HG03060 (cell line): ENCODE data around the gene TEAD4.

ENCODE experiments used
- ATAC-seq: cut with Tn5 transposase; IDR thresholded peaks from one replicate; pipeline ENCODE4 v1.9.1; 2021; ENCODE audit warnings: low read depth, moderate number of reproducible peaks; ENCODE audit not compliant: unreplicated experiment

The TEAD4 gene

DNA sequence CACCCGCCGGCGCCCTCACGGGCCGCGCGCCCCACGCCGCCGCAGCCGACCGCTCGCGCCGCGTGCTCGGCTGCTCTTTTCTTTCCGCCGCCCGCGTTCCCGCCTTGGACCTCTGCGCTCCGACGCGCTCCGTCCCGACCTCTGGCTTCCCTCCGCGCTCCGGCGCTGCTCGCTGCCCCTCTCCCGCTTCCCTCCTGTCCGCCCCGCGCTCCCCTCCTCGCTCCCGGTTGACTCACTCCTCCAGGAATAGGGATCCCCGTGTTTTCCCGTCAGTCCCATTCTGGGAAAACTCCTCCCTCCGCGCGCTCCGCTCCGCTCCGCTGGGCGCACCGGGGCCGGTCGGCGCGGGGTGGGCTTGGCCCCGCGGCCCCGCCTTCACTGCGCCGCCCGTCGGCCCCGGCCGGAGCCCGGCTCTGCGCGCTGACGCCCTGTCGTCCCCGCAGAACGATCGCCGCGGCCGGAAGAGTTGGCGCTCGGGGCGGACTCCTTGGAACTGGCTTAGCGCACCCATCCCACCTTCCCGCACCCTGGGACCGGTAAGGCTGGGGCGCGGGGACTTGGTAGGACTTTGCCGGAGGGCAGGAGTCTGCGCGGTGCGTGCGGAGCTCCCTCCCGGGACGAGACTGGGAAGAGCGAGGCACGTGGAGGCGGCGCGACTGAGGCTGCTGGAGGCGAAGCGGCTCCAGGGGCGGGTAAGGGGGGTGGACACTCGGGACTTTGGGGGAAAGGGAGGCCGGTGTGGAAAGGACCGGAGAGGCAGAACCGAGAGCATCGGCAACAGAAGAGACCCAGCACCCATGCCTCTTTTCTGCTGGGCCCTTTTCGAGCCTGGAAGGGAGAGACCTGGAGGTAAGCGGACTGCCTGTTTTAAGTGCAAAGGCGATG, 550 bp downstream of the TEAD4 start:
- ATAC-seq, result no peak

DNA sequence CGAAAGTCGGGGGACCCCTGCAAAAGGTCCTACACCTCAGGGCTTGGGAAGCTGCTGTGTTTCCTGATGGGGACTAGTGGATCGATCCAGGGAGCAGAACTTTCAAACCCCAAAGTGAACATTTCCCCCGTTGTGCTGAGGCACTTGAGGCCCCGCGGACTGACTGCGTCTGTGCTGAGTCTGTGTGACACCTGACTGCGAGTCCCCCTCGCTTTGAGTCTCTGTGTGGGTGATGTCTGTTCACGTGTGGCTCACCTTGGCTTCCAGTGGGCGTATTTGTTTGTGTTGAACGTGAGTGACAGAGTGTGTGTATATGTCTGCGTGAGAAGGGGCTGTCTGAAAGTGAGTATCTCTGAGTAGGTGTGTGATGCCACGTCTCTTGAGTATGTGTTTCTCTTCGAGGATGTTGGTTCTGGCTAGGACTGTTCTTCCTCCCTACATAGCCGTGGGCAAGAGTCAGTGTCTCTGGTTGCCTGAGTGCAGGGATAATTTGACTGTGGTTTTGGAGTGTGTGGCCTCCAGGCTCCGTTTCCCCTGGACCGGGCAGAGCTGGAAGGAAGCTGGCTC, 1.3 kb downstream of the TEAD4 start:
- no peak for ATAC-seq

DNA sequence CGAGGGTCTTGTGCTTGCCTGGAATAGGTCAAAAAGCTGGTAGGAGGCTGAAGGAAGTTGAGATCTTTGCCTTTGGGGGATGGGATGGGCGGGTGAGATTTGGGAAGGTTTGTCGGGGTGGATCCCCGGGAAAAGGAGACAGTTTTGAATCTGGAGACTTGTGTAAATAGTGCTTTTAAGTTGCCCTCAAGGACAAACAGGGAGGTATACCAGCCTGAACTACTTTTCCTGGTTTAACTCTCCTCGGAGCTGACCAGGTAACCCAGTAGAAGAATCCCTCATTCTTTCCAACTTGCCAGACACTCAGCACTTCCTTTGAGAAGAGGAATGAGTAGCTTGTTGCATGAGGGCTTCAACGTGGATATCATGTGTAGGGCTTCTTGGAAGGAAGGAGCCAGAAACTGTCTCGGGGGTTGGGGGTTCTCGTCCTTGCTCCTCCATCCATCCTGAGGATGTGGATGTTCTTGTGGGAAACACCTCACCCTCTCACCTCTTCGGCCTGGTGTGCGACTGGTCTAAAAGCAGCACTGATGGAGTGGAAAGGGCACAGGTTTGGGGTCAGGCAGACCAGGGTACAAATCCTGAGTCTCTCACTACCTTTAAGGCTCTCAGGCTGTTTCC, 1.9 kb downstream of the TEAD4 start:
- no peak for ATAC-seq

DNA sequence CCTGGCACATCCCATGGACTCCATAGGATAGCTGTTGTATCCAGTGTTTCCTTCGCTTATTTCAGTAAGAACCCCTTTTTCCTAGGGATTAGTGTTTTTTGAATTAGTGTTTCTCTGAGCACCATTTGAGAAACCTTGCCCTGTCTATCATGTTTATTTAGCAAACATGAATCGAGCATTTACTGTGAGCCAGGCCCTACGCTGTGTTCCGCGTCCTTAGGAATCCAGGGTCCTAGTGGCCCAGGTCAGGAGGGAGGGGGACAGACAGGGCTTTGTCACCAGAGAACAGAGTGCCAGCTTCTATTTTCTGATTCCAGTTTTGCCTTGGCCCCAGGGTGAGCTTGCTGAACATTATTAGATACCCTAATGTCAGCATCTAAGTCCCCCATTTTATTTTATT, 2.5 kb downstream of the TEAD4 start:
- no peak for ATAC-seq

DNA sequence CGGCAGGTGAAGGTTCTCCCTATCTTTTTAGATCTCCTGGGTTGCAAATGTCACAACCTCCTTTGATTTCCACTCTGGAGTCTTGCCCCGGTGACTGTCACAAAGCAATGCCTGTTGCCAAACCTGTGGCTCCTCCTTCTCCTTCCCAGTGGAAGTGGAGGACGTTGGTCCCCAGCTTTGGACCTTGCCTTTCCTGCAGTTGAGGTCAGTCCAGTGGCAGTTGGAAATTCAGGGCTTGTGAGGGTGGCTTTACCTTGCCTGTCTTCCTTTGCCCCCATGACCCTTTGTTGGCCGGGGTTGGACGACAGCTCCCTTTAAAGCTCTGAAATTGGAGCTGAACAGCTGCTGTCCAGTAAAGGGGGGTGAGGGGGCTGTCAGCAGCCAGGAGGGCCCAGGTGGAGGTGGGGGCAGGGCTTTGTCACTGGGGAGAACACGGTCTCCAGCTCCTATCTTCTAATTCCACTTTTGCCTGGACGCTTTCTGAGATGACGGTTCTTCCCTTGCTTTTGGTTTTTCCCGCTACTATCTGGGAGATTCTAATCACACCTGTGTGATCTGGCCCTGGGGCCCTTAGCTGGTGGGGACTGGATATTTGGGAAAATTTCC, 4.1 kb downstream of the TEAD4 start:
- no peak for ATAC-seq

DNA sequence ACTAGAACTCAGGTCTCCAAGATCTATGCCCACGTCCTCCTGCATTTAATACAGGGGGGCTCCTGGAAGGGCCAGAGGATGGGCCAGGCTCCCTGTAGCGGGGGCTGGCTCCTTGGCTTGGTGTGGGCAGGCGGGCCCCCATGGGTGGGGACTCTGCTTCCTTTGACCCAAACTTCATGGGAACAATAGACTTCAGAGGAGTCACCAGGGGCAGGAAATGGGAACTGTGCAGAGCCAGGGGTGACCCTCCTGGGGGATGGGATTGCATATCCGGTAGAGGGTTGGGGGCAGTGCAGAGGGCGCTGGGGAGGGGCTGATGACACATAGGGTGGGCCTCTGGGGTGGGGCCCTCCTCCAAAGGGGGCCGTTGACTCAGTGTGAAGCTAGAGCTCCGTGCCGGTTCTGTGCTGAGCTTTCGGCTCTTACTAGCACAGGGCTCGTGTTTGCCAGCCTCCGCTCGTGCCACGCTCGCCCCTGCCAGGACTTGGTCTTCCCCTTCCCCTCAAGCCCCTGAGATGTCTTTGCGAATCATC, 4.6 kb downstream of the TEAD4 start:
- no peak for ATAC-seq

DNA sequence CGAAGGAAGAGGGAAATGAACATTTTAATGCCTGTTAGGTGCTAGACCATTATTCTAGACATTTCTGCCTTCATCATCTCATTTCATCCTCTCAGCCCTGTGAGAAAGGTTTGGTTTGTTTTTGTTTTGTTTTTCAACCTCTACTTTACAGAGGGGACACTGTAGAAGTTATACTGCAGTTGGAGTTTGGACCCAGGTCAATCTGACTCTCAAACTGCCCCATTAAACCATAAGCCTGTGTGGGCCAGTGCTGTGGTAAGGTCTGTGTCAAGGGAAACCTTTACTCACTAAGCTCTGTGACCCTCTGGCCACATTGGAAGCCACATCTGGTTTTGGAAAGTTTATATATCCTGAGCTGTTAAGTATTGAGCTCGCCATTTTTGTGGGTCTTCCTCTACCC, 8.5 kb downstream of the TEAD4 start:
- ATAC-seq, result no peak

DNA sequence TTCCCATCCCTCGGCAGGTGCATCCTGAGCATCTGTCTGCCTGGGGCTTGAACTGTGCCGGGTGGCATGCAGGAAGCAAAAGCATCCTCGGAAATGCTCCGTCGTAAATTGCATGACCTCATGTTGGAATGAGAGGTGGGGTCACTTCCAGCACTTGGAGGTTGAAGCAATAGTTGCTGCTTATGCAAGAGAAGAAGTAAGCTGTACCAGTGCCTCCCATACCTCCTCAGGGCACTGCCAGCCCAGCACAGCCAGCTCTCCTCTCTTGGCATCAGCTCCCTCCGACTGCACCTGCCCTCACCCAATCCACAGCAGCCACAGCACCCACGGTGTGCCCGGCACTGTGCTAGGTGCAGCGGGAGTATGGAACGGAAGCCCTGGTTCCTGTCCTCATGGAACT, 11.5 kb downstream of the TEAD4 start:
- ATAC-seq, result no peak

DNA sequence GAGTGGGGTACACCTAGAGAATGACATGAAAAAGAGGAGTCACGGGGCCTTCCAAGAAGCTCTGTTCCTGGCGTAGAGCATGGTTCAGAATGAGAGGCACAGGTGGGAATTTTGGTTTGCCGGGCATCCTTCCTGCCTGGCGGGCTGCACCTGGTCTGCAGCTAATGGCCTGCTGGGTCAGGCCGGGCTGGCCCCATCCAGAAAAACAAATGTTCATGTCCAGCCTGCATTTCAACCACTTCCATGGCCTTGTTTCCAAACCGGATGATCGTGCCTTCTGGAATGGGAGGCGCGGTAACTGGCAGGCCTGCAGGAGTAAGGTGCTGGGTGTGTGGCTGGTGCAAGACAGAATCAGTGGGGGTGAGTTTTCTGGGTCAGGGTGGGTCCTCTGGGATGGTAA, 14.4 kb downstream of the TEAD4 start:
- ATAC-seq, result no peak

DNA sequence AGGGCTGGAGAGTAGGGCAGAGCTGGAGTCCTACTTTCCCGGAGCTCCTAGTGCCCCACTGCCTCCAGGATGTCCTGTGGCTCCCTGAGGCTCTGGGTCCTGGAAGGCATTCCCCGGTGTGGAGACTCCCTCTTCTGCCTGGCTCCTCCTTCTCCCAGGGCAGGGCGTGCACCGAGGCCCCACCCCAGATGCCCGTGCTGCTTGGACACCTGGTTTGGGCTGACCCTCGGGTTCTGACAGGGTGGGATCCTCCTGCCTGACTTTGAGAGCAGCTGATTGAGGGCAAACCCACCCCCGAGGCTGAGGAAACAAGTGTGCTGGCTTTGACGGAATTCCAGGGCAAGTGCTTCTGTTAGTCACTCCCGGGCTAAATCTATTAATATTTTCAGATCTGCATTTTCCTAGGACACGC, 15.4 kb downstream of the TEAD4 start:
- ATAC-seq, result no peak

DNA sequence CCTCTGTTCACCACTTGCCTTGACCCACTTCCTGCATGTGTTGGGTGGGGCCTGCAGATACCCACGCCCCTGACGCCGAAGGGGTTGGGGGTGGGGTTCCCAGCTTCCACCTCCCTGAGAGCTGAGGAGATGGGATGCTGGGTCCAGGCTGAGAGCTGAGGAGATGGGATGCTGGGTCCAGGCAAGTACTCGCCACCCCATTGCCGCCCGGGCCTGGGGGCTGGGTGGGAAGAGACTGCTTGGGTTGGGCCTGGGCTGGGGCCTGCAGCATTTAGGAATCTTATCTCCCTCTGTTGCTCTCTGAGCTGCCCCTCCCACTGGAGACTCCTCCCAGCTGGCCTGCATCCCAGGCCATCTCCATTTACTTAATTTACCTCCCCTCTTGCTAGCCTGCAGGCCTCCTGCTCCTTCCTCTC, 17.4 kb downstream of the TEAD4 start:
- ATAC-seq, result no peak

DNA sequence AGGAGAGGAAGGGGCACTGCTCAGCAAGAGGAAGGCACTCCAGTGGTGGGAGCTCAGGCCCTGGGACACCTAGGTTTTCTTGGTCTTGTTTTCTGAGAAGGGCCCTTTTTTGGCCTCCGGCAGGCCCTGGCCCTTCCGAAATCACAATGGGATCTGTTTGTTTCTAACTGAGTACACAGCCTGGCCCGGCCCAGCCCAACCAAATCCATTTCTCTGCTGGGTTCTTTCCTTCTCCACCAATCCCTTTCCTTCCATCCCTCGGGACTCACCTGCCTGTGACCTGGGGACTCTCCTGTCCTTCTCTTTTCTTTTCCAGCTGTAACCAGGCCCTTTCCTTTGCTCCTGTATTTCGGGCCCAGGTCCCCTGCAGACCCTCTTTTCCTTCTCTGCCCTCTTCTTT, 18.6 kb downstream of the TEAD4 start:
- no peak for ATAC-seq

DNA sequence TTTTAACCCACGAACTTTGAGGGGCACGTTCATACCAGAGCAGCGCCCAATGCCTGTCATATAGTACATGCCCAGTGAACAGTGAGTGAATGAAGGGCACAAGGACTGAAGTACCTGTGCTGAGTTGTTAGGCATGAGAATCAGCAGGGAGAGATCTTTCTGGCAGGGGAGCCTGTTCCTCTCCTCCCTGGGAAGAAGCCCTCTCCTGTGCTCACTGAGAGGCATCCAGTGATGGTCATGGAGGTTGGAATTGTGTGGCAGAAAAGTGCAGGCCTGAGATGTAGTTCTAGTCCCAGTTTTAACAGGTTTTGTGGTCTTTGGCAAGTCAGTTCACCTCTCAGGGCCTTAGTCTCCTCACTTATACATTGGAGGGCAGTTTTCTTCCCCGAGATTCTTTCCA, 20.6 kb downstream of the TEAD4 start:
- ATAC-seq, result no peak

DNA sequence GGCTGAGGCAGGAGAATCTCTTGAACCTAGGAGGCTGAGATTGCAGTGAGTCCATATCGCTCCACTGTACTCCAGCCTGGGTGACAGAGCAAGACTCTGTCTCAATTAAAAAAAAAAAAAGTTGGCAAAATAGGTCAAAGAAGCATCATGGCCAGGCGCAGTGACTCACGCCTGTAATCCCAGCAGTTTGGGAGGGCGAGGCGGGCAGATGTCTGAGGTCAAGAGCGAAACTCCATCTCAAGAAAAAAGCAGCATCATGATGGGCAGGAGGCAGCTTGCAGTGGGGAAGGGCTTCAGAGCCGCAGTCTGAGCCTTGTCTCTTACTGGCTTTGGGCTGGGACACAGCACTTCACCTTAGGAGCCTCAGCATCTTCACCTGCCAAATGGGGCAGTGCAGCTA, 21.4 kb downstream of the TEAD4 start:
- no peak for ATAC-seq

DNA sequence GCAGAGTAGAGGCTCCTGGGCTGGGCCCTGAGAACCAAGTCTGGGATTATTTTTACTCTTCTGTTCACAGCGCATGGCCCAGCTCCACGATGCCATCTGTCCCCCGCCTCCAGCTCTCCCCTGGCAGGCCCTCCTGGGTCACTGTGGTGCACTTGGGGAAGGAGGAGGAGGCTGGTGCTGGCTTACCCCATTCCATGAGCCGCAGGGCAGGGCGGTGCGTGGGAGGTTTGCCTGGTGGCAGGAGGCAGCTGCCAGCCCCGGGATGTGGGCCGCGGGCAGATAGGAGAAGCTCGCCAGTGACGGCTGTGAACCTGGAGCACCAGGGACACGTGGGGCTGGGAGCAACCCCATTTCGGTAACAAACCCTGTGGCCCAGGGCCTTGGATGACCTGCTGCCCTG, 23.2 kb downstream of the TEAD4 start:
- no peak for ATAC-seq

DNA sequence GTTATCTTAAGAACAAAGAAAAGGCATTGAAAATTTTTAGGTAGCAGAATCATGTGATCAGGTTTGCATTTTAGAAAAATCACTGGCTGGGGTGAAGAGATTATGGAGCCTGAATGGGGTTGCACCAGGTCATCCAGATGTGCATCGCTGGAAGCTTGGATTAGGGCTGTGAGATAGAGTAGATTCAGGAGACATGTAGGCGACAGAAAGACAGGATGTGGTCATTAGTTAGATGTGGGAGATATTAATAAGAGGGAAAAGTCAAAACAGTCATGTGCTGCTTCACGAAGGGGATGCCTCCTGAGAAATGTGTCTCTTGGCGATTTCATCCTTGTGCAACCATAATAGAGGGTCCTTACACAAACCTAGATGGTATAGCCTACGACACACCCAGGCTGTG, 25.1 kb downstream of the TEAD4 start:
- ATAC-seq, result no peak

DNA sequence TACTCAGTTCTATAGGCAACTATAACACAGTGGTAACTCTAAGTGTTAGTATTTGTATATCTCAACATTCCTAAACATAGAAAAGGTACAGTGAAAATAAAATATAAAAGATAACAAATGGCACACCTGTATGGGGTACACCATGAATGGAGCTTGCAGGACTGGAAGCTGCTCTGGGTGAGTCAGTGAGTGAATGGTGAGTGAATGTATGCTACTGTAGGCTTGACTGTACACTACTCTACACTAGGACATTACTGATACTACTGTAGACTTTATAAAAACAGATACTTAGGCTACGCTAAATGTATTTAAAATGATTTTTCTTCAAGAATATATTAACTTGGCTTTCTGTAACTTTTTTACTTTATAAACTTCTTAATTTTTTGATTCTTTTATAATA, 25.5 kb downstream of the TEAD4 start:
- ATAC-seq, result no peak

DNA sequence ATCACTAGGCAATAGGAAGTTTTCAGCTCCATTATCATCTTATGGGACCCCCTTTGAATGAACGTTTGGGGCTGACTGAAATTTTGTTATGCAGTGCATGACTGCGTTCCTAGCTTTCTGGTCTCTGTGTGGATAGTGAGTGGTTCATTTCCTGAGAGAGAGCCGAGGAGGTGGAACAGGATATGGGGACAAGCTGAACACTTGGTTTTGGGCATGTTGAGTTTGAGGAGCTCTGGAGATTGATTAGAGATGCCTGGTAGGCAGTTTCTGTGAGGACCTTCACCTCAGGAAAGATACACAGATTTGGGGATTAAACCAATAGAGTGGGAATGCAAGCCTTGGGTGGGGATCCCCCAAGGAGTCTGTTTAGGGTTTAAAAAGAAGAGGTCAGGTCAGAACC, 27.7 kb downstream of the TEAD4 start:
- no peak for ATAC-seq

DNA sequence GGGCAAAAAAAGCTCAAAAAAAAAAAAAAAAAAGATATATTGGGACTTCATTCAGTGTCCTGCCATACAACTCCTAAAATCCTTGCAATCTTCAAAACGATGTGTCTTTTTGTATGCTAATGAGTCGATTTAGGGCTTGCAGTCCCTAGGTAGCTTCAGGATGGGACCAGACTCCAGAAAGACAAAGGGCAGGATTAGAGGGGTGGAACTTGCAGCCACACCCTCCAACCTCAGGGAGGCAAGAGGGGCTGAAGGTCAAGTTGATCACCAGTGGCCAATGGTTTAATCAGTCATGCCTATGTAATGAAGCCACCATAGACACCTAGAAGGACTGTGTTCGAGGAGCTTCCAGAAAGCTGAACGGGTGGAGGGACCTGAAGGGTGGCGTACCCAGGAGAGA, 29.3 kb downstream of the TEAD4 start:
- no peak for ATAC-seq

DNA sequence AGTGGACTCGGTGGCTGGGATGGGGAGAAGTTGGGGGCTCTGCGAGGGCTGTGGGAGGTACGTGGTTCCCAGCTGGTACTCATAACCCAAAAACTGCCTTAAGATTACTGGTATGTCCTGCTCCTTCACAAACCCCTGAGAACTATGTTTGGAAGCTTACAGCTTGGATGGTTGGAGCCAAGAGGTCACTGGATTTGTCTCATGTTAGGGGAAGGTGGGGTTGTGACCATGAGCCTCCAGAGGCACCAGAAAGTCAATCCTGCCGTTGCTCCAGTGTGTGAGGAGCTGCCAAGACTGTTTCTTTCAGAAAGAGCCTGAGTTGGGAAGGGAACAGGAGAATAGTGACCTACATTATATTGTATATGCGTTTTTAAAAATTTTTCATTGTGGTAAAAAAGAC, 33.5 kb downstream of the TEAD4 start:
- no peak for ATAC-seq

DNA sequence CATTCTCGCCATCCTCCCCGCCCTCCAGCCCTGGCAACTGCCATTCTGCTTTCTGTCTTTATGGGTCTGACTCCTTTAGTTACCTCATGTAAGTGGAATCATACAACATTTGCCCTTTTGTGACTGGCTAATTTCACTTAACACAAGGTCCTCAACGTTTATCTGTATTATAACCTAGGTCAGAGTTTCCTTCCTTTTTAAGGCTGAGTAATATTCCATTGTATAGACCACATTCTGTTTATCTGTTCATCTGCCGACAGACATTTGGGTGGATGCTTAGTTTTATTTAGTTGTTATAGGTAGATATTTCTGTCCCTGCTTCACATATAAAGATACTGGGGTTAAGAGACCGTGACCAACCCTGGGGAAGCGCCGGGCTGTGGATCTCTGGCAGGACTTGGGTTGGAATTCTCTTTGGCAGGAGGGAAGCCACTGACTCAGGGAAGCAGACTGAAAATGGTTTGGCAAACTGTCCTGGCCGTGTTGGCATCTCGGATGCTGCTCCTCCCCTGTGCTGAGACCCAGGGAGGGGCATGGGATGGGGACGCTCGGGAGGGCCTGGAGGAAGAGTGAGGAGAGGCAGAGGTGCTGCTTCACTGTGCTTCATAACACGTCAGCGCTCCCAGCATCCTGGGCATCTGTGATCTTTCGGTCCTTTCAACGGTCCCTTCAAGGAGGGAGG, 38.9 kb downstream of the TEAD4 start:
- ATAC-seq, result no peak
